HCT116 (cell line): Measurements from ENCODE around the gene CMC2. TPM values are rescaled to one million over a fixed set of nuclear protein-coding genes. Genes with fewer than 3 reads are reported as not detected.

ENCODE experiments used
- ATAC-seq: fragments of 200-7000 bp; cut with Tn5 transposase; 2 replicates; pipeline ENCODE4 v1.9.1; 2020; ENCODE audit warnings: mild to moderate bottlenecking, moderate library complexity
- BruUV-seq: library from RNA; stranded (reverse); fragments of 400-500 nt; replicated peaks from 2 replicates; lab custom pipeline; 2021; lab: Mats Ljungman, UMichigan
- CTCF ChIA-PET: fragments of 300-600 bp; sonication (Branson Sonifier 250); formaldehyde crosslinking; loops from one replicate; lab custom pipeline; 2021; ENCODE audit warnings: antibody characterized with exemption; lab: Charles Lee
- POLR2A ChIA-PET: fragments of 300-600, 350-600 bp; sonication (Branson Sonifier 250); formaldehyde crosslinking; loops from one replicate; lab custom pipeline; 2021; ENCODE audit warnings: antibody characterized with exemption; lab: Charles Lee
- RAD21 ChIA-PET, 2 experiments: fragments of 300-600 bp; sonication (Branson Sonifier 250); formaldehyde crosslinking; loops; one replicate each; lab custom pipeline; 2023; ENCODE audit warnings: low total read pairs in 2 of 2; ENCODE audit not compliant: uncharacterized antibody in 2 of 2, unreplicated experiment in 2 of 2, low non-redundant PET in 1 of 2; lab: Charles Lee
- DNase-seq: peaks from one replicate; pipeline ENCODE4 v3.0.0-alpha.2; 2010; ENCODE audit warnings: low read depth, low spot score
- H2AFZ ChIP-seq: fragments of 200-600 bp; shearing (Covaris generic), sonication (generic); 2 replicates; pipeline ENCODE4 v1.6.1; 2017; ENCODE audit warnings: low read depth, mixed run types, mixed read lengths, antibody characterized with exemption, low read length; ENCODE audit not compliant: poor library complexity, severe bottlenecking
- H3K27ac ChIP-seq: 2 replicates; pipeline ENCODE4 v1.5.1; 2012; ENCODE audit warnings: low read depth, low read length
- H3K27me3 ChIP-seq: fragments of 200-600 bp; sonication (generic); 2 replicates; pipeline ENCODE4 v1.6.1; 2016; ENCODE audit warnings: mixed run types, low read length, mixed read lengths; ENCODE audit not compliant: insufficient read depth
- H3K36me3 ChIP-seq, 2 experiments: fragments of 200-500 bp in 1 of 2; fragments of 200-600 bp in 1 of 2; sonication (Bioruptor generic) in 1 of 2; sonication (generic) in 1 of 2; 2 replicates each; pipeline versions ENCODE4 v1.5.1 to v1.6.1; 2014 to 2016; ENCODE audit warnings: low read length in 2 of 2, inconsistent platforms in 1 of 2, mixed read lengths in 1 of 2, mixed run types in 1 of 2; ENCODE audit not compliant: insufficient read depth in 2 of 2, control insufficient read depth in 1 of 2
- H3K4me1 ChIP-seq, 2 experiments: fragments of 200-600 bp in 1 of 2; sonication (generic) in 1 of 2; 2 replicates each; pipeline versions ENCODE4 v1.5.1 to v1.6.1; 2012 to 2017; ENCODE audit warnings: low read length in 2 of 2, inconsistent platforms in 1 of 2, mild to moderate bottlenecking in 1 of 2, mixed read lengths in 1 of 2, mixed run types in 1 of 2, moderate library complexity in 1 of 2; ENCODE audit not compliant: insufficient read depth in 2 of 2, control insufficient read depth in 1 of 2
- H3K4me2 ChIP-seq: fragments of 200-600 bp; sonication (generic); 2 replicates; pipeline ENCODE4 v1.6.1; 2017; ENCODE audit warnings: mixed run types, low read length, mixed read lengths
- H3K4me3 ChIP-seq, 2 experiments: fragments of 200-600 bp in 1 of 2; sonication (generic) in 1 of 2; replicated peaks in 1 of 2; 2 replicates each; pipeline ENCODE4 v1.5.1; 2011 to 2016; ENCODE audit warnings: low read length in 2 of 2, control low read depth in 1 of 2, low read depth in 1 of 2, mild to moderate bottlenecking in 1 of 2, mixed read lengths in 1 of 2, mixed run types in 1 of 2
- H3K79me2 ChIP-seq: fragments of 200-600 bp; sonication (generic); 2 replicates; pipeline ENCODE4 v1.6.1; 2017; ENCODE audit warnings: mild to moderate bottlenecking, mixed run types, low read length, moderate library complexity, mixed read lengths; ENCODE audit not compliant: insufficient read depth
- H3K9ac ChIP-seq: fragments of 200-600 bp; sonication (generic); 2 replicates; pipeline ENCODE4 v1.6.1; 2016; ENCODE audit warnings: low read length, mixed read lengths
- H3K9me2 ChIP-seq: fragments of 200-600 bp; sonication (generic), shearing (Covaris generic); 2 replicates; pipeline ENCODE4 v1.6.1; 2017; ENCODE audit warnings: mixed run types, mild to moderate bottlenecking, moderate library complexity; ENCODE audit not compliant: insufficient read depth
- H3K9me3 ChIP-seq, 2 experiments: fragments of 200-500 bp in 1 of 2; fragments of 200-600 bp in 1 of 2; sonication (Bioruptor generic) in 1 of 2; sonication (generic) in 1 of 2; 2 replicates each; pipeline ENCODE4 v1.6.1; 2014 to 2017; ENCODE audit warnings: low read length in 2 of 2, mixed read lengths in 2 of 2, inconsistent platforms in 1 of 2, low read depth in 1 of 2, mild to moderate bottlenecking in 1 of 2, mixed run types in 1 of 2, moderate library complexity in 1 of 2; ENCODE audit not compliant: control insufficient read depth in 1 of 2, insufficient read depth in 1 of 2
- H4K20me1 ChIP-seq: fragments of 200-600 bp; sonication (generic), shearing (Covaris generic); 2 replicates; pipeline ENCODE4 v1.6.1; 2017; ENCODE audit warnings: mixed run types, mild to moderate bottlenecking, moderate library complexity; ENCODE audit not compliant: insufficient read depth
- ATF3 ChIP-seq: IDR thresholded peaks from 2 replicates; pipeline ENCODE4 v1.6.1; 2012
- CBX3 ChIP-seq: IDR thresholded peaks from 2 replicates; pipeline ENCODE4 v1.6.1; 2012; ENCODE audit warnings: low read depth
- CEBPB ChIP-seq: IDR thresholded peaks from 2 replicates; pipeline ENCODE4 v1.6.1; 2012; ENCODE audit warnings: low read depth
- CTCF ChIP-seq, 3 experiments: fragments of 200-600 bp in 1 of 3; sonication (generic) in 1 of 3; IDR thresholded peaks in 2 of 3; conservative IDR thresholded peaks in 1 of 3; 2 replicates each; pipeline ENCODE4 v1.5.1; 2012 to 2017; ENCODE audit warnings: low read depth in 2 of 3, low read length in 2 of 3, antibody characterized with exemption in 1 of 3, borderline replicate concordance in 1 of 3, control low read depth in 1 of 3, mild to moderate bottlenecking in 1 of 3, mixed read lengths in 1 of 3, mixed run types in 1 of 3, moderate library complexity in 1 of 3; ENCODE audit not compliant: insufficient read depth in 1 of 3
- EGR1 ChIP-seq: IDR thresholded peaks from 2 replicates; pipeline ENCODE4 v1.6.1; 2012; ENCODE audit warnings: low read depth
- EZH2phosphoT487 ChIP-seq: fragments of 200-600 bp; IDR thresholded peaks from 2 replicates; pipeline ENCODE4 v1.6.1; 2018; ENCODE audit warnings: antibody characterized with exemption, borderline replicate concordance
- POLR2AphosphoS5 ChIP-seq: IDR thresholded peaks from 2 replicates; pipeline ENCODE4 v1.6.1; 2011; ENCODE audit warnings: mild to moderate bottlenecking, low read depth, low read length, moderate library complexity
- RAD21 ChIP-seq: IDR thresholded peaks from 2 replicates; pipeline ENCODE4 v1.6.1; 2012; ENCODE audit warnings: low read depth, mild to moderate bottlenecking
- SIN3A ChIP-seq: IDR thresholded peaks from 2 replicates; pipeline ENCODE4 v1.6.1; 2012; ENCODE audit warnings: low read depth
- SRF ChIP-seq: IDR thresholded peaks from 2 replicates; pipeline ENCODE4 v1.6.1; 2012; ENCODE audit warnings: low read depth
- YY1 ChIP-seq: IDR thresholded peaks from 2 replicates; pipeline ENCODE4 v1.6.1; 2011; ENCODE audit warnings: low read length, low read depth, moderate library complexity, mild to moderate bottlenecking; ENCODE audit not compliant: insufficient replicate concordance; ENCODE audit errors: extremely low read depth
- ZFX ChIP-seq: fragments of 450-650 bp; IDR thresholded peaks from 2 replicates; pipeline ENCODE4 v1.6.1; 2017
- intact Hi-C: fragments of 100-400 bp; cut with micrococcal nuclease; formaldehyde crosslinking; loops from 2 replicates; pipeline ENCODE4 v1.10.0; 2022
- total RNA-seq: library from RNA; stranded (reverse); gene quantifications from one replicate; pipeline ENCODE4 v1.2.1, GENCODE V29; 2021; ENCODE audit not compliant: unreplicated experiment
- TF ChIP-seq, protein P1 (sequence below): IDR thresholded peaks from 2 replicates; pipeline ENCODE4 v1.6.1; 2012

CMC2 gene
- total RNA-seq, 1 experiment from 2014 or later, result 119 TPM

DNA sequence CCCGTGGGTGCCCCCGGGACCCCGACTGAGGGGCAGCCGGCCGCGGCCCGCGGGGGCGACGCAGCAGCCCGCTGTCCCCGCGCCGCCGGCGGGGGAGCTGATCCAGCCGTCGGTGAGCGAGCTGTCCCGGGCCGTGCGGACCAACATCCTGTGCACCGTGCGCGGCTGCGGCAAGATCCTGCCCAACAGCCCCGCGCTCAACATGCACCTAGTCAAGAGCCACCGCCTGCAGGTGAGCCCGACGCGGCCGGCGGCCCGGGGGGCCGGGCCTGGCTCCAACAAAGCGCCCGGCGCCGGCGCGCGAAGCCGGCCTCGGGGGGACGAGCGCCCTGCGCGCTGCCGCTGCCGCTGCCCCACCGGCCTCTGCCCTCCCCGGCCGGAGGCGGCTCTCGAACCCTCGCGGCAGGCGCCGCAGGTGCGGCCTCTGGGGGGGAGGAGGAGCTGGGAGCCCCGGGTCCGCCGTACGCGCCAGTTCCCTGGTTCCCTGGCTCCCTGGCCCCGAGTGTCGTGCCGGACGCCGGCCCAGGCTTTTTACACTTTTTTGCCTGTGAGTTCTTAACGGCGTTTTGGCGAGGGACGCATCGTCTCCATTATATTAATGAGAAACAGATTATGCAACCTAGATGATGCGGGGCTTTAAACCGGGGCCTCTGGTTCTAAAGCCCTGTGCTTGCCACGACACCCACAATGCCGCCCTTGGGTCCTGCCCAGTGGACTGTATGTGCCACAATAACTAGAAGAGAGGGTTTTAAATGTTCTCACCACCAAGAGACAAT, 29.5 kb upstream of the CMC2 start:
- H4K20me1 ChIP-seq, result no peaks in the 10 kb centered on the region
- H3K27ac ChIP-seq, result peak overlapping the region; percentile 79
- ChIA-PET RAD21 (interaction anchor here in 1 of 2 experiments (0.6 to 1.8 kb wide), 2 partner anchors 108 to 707 kb away, joined by 3 read pairs; no protein-coding TSS in a partner anchor), CTCF (interaction anchor here (0.6 to 2.9 kb wide), 31 partner anchors 10 to 702 kb away, joined by 3 to 29 read pairs (median 4); partner anchors contain the start of genes C16orf46, CENPN and CMC2), POLR2A (interaction anchor here (0.6 kb wide), 1 partner anchor 20 kb away, joined by 3 read pairs; no protein-coding TSS in a partner anchor)
- no TSS peak for BruUV-seq
- peaks cover 10 to 14% of the 10 kb centered on the region in 2 experiments; a peak in 3 of 4 replicates for H3K4me1 ChIP-seq
- no peak overlapping the region for H2AFZ ChIP-seq
- H3K36me3 ChIP-seq, result peaks cover 3 to 8% of the 10 kb centered on the region in 2 experiments; a peak in 2 of 4 replicates
- peak; percentile 97 for TF ChIP-seq ZFX
- TF ChIP-seq CEBPB, result no peak
- TF ChIP-seq CTCF (IDR thresholded peaks at IDR 0.05 in 2 of 3, conservative IDR thresholded peaks at IDR 0.05 in 1 of 3; ENCODE audit: borderline replicate concordance in 1 of 3, insufficient read depth in 1 of 3, low read depth in 2 of 3, low read length in 2 of 3), result no peak
- TF ChIP-seq RAD21, result no peak
- TF ChIP-seq CBX3, result no peak
- TF ChIP-seq, protein P1, sequence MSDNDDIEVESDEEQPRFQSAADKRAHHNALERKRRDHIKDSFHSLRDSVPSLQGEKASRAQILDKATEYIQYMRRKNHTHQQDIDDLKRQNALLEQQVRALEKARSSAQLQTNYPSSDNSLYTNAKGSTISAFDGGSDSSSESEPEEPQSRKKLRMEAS, result peak; percentile 27; the same call in 1 of the 2 replicates
- no peak for TF ChIP-seq EGR1
- TF ChIP-seq SIN3A, result peak; percentile 27; the same call in 1 of the 2 replicates
- no peak for TF ChIP-seq SRF
- no peak for TF ChIP-seq EZH2phosphoT487
- no peak for TF ChIP-seq ATF3
- TF ChIP-seq POLR2AphosphoS5, result 0 out of 2 replicates have a peak, but pooled peaks have one; percentile 3
- TF ChIP-seq YY1, result no peak
- peak overlapping the region; percentile 63 for H3K9ac ChIP-seq
- H3K4me2 ChIP-seq, result peak overlapping the region; percentile 86
- peaks cover 46% of the 10 kb centered on the region for H3K79me2 ChIP-seq
- no peak for DNase-seq
- peak; percentile 68 for ATAC-seq
- H3K9me3 ChIP-seq, result no peaks in the 10 kb centered on the region
- H3K27me3 ChIP-seq, result no peaks in the 10 kb centered on the region
- intact Hi-C loops, result loop anchor here (1.0 to 10.0 kb wide), 6 partner anchors 29 to 699 kb away; partner anchors contain the start of genes C16orf46 and CENPN
- no peaks in the 10 kb centered on the region for H3K9me2 ChIP-seq
- H3K4me3 ChIP-seq, result peak overlapping the region; percentile 66 to 73
